A673 (cell line): ENCODE data around the gene CLRN1. TPM values are rescaled to one million over a fixed set of nuclear protein-coding genes. Genes with fewer than 3 reads are reported as not detected.

ENCODE experiments used
- Bru-seq: library from RNA; stranded (reverse); fragments of 400-500 nt; gene quantifications from one replicate; lab custom pipeline; 2021; lab: Mats Ljungman, UMichigan
- BruChase-seq, 2 experiments: library from RNA; stranded (reverse); fragments of 400-500 nt; gene quantifications; one replicate each; lab custom pipeline; 2021; lab: Mats Ljungman, UMichigan
- BruUV-seq: library from RNA; stranded (reverse); fragments of 400-500 nt; replicated peaks from 2 replicates; lab custom pipeline; 2021; lab: Mats Ljungman, UMichigan
- CTCF ChIA-PET: fragments of 300-600 bp; sonication (Branson Sonifier 250); formaldehyde crosslinking; loops from one replicate; lab custom pipeline; 2022; ENCODE audit warnings: antibody characterized with exemption; lab: Charles Lee
- POLR2A ChIA-PET: fragments of 300-600 bp; sonication (Branson Sonifier 250); formaldehyde crosslinking; loops from one replicate; lab custom pipeline; 2022; ENCODE audit warnings: antibody characterized with exemption; ENCODE audit not compliant: low non-redundant PET; lab: Charles Lee
- DNase-seq: peaks from one replicate; pipeline ENCODE4 v3.0.0-alpha.2; 2015; ENCODE audit warnings: low spot score
- H3K27ac ChIP-seq: fragments of 200-600 bp; sonication (generic); 2 replicates; pipeline ENCODE4 v1.5.1; 2016; ENCODE audit warnings: mixed run types, low read depth, mild to moderate bottlenecking, mixed read lengths, antibody characterized with exemption, low read length; ENCODE audit not compliant: poor library complexity, severe bottlenecking
- H3K27me3 ChIP-seq: fragments of 200-600 bp; sonication (generic); replicated peaks from 2 replicates; pipeline ENCODE4 v1.6.1; 2017; ENCODE audit warnings: mixed run types, low read depth, mild to moderate bottlenecking, mixed read lengths, antibody characterized with exemption, low read length; ENCODE audit not compliant: insufficient read depth, poor library complexity
- H3K36me3 ChIP-seq: fragments of 200-600 bp; sonication (generic); 2 replicates; pipeline ENCODE4 v1.6.1; 2016; ENCODE audit warnings: mixed run types, mild to moderate bottlenecking, mixed read lengths, antibody characterized with exemption, low read length; ENCODE audit not compliant: insufficient read depth, poor library complexity, severe bottlenecking
- H3K4me1 ChIP-seq: fragments of 200-600 bp; sonication (generic); 2 replicates; pipeline ENCODE4 v1.6.1; 2017; ENCODE audit warnings: mixed run types, mild to moderate bottlenecking, mixed read lengths, antibody characterized with exemption, low read length; ENCODE audit not compliant: insufficient read depth, poor library complexity, severe bottlenecking
- H3K4me3 ChIP-seq: fragments of 200-600 bp; sonication (generic); 2 replicates; pipeline ENCODE4 v1.5.1; 2016; ENCODE audit warnings: low read depth, mixed run types, mild to moderate bottlenecking, mixed read lengths, low read length; ENCODE audit not compliant: poor library complexity, severe bottlenecking
- H3K9me3 ChIP-seq: fragments of 200-600 bp; sonication (generic); 2 replicates; pipeline ENCODE4 v1.6.1; 2016; ENCODE audit warnings: mixed run types, low read depth, mild to moderate bottlenecking, mixed read lengths, antibody characterized with exemption, low read length; ENCODE audit not compliant: poor library complexity, severe bottlenecking
- EZH2 ChIP-seq: fragments of 200-600 bp; sonication (generic); IDR thresholded peaks from 2 replicates; pipeline ENCODE4 v1.6.1; 2017; ENCODE audit warnings: borderline replicate concordance, low read depth, mild to moderate bottlenecking, mixed read lengths, antibody characterized with exemption, low read length; ENCODE audit not compliant: poor library complexity, severe bottlenecking
- intact Hi-C: fragments of 100-400 bp; cut with micrococcal nuclease; formaldehyde crosslinking; loops from one replicate; pipeline ENCODE4 v1.10.0; 2022; ENCODE audit not compliant: unreplicated experiment
- long read RNA-seq: library from polyadenylated mRNA; stranded (forward); transcript quantifications from one replicate; pipeline ENCODE4 v2.0.0, GENCODE V29; 2022
- total RNA-seq: library from RNA; stranded (reverse); gene quantifications from 2 replicates; pipeline ENCODE4 v1.2.3, GENCODE V29; 2021
- TF ChIP-seq, protein P1 (sequence below): fragments of 300-800, 200-600 bp; sonication (generic); conservative IDR thresholded peaks from 2 replicates; pipeline ENCODE4 v1.5.1; 2017; ENCODE audit warnings: low read depth, mild to moderate bottlenecking, antibody characterized with exemption, low read length, moderate library complexity, mixed read lengths

The CLRN1 gene, protein sequence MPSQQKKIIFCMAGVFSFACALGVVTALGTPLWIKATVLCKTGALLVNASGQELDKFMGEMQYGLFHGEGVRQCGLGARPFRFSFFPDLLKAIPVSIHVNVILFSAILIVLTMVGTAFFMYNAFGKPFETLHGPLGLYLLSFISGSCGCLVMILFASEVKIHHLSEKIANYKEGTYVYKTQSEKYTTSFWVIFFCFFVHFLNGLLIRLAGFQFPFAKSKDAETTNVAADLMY
- total RNA-seq (not detected in 2 replicates), Bru-seq, nascent RNA (not detected), BruChase-seq, experiment 1, labeled RNA remaining after a 2-hour chase (not detected), BruChase-seq, experiment 2, labeled RNA remaining after a 6-hour chase (not detected)
- long read RNA-seq: 0 reads

DNA sequence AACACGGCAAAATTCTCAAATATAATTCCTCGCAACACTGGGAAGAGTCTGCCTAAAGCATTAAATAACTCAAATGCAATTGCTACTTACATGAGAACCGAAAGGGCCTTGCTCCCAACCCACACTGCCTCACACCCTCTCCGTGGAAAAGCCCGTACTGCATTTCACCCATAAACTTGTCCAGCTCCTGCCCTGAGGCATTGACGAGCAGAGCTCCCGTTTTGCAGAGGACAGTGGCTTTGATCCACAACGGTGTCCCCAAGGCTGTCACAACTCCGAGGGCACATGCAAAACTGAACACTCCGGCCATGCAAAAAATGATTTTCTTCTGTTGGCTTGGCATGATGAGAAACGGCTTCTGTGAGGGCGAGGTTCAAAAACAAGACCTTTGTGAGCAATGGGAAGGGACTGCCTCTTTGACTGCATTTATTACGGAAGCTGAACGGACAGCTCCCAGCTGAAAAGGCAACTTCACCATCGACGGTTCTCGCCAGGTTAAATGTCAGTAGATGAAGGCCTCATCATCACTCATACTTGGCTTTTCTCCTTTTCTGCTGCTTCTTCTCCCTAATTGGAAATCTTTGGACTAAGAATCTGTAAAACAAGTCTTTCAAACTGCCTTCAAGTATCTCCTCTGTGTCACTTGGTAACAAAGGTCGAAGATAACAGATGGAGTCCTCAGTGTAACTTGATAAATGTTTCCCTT, at the start of gene CLRN1:
TSS of gene CLRN1 (minus strand) at position 362 of the 706 bp plus-strand sequence. CDS start at position 343, 19 bp downstream.
- CTCF ChIA-PET: no interaction called here
- no peaks in the 10 kb centered on the region for H3K9me3 ChIP-seq
- no peak within 1 kb of the TSS for H3K27ac ChIP-seq
- intact Hi-C loops: no loop called here
- POLR2A ChIA-PET: no interaction called here
- H3K27me3 ChIP-seq: no peaks in the 10 kb centered on the region
- no peak within 1 kb of the TSS for H3K4me3 ChIP-seq
- BruUV-seq: no TSS peak
- TF ChIP-seq, protein P1, sequence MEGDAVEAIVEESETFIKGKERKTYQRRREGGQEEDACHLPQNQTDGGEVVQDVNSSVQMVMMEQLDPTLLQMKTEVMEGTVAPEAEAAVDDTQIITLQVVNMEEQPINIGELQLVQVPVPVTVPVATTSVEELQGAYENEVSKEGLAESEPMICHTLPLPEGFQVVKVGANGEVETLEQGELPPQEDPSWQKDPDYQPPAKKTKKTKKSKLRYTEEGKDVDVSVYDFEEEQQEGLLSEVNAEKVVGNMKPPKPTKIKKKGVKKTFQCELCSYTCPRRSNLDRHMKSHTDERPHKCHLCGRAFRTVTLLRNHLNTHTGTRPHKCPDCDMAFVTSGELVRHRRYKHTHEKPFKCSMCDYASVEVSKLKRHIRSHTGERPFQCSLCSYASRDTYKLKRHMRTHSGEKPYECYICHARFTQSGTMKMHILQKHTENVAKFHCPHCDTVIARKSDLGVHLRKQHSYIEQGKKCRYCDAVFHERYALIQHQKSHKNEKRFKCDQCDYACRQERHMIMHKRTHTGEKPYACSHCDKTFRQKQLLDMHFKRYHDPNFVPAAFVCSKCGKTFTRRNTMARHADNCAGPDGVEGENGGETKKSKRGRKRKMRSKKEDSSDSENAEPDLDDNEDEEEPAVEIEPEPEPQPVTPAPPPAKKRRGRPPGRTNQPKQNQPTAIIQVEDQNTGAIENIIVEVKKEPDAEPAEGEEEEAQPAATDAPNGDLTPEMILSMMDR: no peak
- no peak for TF ChIP-seq EZH2
- DNase-seq: no peak
- no peaks in the 10 kb centered on the region for H3K4me1 ChIP-seq
- H3K36me3 ChIP-seq: no peaks in the 10 kb centered on the region

DNA sequence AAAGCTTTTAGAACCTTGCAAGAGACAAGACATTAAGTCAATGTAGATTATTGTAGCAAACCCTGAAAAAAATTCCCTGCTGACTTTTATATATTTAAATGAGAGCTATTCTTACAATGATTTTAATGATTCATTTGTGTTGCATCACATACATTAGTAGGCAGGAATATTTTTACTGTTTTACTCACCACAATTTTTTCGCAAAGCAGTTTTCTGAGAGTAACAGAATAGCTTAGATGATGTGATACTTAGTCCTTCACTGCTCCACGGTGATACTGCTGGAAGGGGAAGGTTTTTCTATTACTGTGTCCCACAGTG, 43.9 kb upstream of the CLRN1 start:
- Histone ChIP-seq H3K27me3 (peaks cover 39% of the 10 kb centered on the region), H3K36me3 (no peaks in the 10 kb centered on the region), H3K4me3 (no peak overlapping the region), H3K4me1 (peaks cover 9% of the 10 kb centered on the region), H3K27ac (no peak overlapping the region), H3K9me3 (no peaks in the 10 kb centered on the region)
- no peak for DNase-seq
- ChIA-PET CTCF (no interaction called here), POLR2A (no interaction called here)
- intact Hi-C loops: no loop called here
- no TSS peak for BruUV-seq
- TF ChIP-seq, protein P1: no peak
- TF ChIP-seq EZH2: no peak

DNA sequence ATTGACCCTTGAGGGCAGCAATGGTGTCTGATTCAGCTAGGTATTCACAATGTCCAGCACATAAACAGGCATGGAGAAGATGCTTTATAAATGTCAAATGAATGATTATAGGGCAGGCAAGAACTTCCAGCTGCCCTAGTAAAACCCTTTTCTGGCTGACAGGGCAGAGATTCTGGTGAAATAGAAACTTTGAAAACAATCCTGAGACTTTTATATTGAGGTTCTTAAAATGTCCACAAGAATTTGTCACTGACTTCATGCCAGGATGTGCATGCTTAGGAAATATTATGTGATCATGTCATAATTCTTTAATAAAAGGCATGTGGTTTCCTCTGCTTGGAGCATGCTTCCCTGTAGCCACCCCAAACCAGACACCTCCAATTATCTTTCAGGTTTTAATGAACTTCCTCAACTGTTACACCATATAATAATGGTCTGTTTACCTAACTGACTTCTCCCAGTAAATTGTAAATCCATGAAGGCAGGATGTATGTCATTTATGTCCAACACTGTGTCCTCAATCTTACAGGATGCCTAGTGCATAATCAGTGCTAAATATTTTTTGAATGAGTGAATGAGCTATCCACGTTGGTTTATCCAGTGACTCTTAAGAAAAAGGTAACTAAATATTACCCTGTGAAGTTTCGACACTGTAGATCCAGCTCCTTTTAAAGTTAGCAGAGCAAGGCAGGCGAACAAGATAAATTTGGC, 43.4 kb upstream of the CLRN1 start:
- H3K27me3 ChIP-seq: peaks cover 38% of the 10 kb centered on the region
- BruUV-seq: no TSS peak

More for the DNA sequence above, 43.4 kb upstream of the CLRN1 start:
- Histone ChIP-seq H3K4me3 (no peak overlapping the region), H3K36me3 (no peaks in the 10 kb centered on the region), H3K4me1 (peaks cover 11% of the 10 kb centered on the region), H3K9me3 (no peaks in the 10 kb centered on the region), H3K27ac (no peak overlapping the region)
- intact Hi-C loops: no loop called here
- ChIA-PET POLR2A (no interaction called here), CTCF (no interaction called here)
- DNase-seq: no peak
- TF ChIP-seq, protein P1: no peak
